Stimulated activated CD8-positive, alpha-beta memory T cell treated with anti-CD3 and anti-CD28 coated beads, Interleukin-4, amount 100 ng/mL, for 48 hours (primary cell): ENCODE data around the gene XXYLT1.

ENCODE experiments used
- DNase-seq: peaks from one replicate; pipeline ENCODE4 v3.0.0-alpha.2; 2020

The XXYLT1 gene

DNA sequence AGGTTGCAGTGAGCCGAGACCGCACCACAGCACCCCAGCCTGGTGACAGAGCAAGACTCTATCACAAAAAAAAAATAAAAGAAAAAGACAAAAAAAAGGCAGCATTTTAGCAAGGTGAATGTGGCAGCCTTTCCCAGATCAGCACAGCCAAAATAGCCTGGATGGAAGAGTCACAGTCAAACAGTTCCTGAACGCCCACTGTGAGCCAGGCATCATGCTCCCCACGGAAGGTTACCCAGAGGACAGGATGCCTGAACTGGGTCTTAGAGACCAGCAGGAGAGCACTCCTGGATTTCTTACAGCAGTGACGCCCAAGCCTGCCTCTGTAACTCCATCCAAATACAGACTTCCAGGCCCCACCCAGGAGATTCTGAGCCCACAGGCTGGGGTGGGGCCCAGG is 4.5 kb downstream of the XXYLT1 start:
- no peak for DNase-seq

DNA sequence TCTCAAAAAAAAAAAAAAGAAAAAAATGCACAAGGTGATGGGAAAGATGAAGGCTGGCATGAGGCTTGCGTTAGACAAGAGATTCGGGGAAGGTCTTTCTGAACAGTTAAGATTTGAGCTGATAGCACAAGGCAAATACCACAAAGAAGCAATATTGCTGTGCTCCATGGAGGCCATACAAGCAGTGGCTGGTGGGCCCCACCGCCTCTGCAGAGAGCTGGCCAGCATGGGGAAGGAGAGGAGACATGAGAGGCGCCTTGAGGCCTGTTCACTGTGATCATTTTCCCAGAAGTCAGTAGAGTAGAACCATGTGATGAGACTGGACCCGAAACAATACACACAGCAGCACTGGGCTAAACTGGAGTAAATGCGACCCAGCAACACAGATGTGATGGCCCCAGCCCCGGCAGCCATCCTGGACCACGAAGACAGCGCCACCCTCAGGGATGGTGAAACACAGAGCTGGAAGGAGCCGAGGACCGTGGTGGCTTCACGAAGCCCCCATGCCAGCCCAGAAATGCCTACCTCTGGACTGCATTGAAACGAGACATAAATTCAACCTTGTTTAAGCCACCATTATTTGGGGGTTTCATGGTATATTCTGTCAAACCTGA is 5.5 kb downstream of the XXYLT1 start:
- DNase-seq = no peak

- DNase-seq = no peak
Measured at GRCh38 chr3:195263925-195264600, 6.9 kb downstream of the XXYLT1 start.

- no peak for DNase-seq
Measured at GRCh38 chr3:195263193-195263924, 7.6 kb downstream of the XXYLT1 start.

DNA sequence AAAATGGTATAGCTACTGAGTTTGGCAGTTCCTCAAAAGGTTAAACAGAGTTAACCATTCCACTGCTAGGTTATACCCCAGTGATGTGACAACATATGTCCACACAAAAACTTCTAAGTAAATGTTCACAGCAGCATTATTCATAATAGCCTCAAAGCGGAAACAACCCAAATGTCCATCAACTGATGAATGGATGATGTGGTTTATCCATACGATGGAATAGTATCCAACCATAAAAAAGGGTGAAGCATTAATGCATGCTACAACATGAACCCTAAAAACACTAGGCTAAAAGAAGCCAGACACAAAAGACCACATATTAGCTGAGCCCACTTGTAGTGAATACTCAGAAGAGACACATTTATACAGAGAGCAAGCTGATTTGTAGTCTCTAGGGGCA is 9.0 kb downstream of the XXYLT1 start:
- DNase-seq = no peak

DNA sequence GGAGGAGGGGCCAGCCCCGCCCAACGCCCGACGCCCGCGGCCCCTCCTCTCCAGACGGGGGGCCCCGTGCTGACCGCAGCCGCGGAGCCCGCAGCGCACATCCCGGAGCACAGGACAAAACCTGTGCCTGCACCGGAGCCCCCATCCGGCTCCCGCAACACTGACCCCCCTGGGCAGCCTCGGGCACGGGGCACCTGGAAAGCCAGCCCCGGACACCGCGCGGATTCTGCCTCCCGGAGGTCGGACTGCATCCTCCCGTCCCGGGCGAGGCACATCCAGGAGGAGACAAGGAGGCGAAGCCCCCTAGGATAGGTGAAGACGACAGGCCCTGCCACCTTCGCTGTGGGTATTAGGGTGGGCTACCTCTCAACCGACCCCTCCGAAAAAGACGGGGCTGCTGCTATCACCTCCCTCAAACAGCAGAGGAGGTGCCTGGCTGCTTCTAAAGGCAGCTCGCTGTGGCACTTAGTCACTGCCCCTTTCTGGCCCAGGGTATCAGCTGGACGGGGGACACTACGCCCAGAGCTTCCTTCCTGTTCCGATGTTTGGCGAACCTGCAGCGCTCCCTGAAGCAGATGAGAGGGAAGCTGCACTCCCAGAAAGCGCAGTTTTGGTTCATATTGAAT is 10.6 kb downstream of the XXYLT1 start:
- DNase-seq = peak; percentile 45

DNA sequence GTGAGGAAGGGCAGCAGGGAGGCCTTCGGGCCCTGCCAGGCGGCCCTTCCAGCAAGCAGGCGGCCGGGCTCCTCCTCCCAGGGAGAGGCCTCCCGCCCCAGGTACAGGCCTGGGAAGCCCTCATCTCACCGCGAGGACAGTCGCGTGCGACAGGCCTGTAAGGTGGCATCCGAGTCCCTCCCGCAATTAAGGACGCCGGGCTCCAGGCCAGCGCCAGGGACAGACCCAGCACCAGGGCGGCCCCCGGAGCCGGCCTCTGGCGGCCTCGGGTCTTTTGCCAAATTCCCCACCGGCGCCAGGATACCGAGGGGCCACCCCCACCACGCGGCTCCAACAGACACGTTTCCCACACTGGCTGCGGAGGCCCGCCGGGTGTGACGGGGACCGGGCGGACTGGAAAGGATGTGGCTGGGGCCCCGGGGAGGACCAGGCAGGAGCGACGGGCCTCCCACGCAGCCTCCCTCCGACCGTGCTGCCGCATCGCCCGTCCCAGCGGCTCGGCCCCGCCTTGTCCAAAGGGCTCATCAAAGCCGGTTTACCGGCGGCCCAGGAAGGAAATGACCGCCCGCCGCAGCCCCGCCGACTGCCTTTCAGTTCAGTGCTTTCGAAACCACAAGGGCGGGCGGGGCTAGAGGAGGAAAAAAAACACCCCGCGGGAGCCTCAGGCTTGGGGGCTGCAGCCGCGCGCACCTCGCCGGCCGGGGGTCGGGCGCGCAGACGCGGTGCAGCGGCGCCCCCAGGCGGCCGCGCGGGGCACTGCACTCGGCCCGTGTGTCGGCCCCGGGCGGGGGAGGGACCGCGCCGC is 11.3 kb downstream of the XXYLT1 start:
- DNase-seq = peak; percentile 92

- DNase-seq = no peak
Measured at GRCh38 chr3:195259154-195259474, 11.8 kb downstream of the XXYLT1 start.

- no peak for DNase-seq
Measured at GRCh38 chr3:195258449-195259153, 12.4 kb downstream of the XXYLT1 start.

DNA sequence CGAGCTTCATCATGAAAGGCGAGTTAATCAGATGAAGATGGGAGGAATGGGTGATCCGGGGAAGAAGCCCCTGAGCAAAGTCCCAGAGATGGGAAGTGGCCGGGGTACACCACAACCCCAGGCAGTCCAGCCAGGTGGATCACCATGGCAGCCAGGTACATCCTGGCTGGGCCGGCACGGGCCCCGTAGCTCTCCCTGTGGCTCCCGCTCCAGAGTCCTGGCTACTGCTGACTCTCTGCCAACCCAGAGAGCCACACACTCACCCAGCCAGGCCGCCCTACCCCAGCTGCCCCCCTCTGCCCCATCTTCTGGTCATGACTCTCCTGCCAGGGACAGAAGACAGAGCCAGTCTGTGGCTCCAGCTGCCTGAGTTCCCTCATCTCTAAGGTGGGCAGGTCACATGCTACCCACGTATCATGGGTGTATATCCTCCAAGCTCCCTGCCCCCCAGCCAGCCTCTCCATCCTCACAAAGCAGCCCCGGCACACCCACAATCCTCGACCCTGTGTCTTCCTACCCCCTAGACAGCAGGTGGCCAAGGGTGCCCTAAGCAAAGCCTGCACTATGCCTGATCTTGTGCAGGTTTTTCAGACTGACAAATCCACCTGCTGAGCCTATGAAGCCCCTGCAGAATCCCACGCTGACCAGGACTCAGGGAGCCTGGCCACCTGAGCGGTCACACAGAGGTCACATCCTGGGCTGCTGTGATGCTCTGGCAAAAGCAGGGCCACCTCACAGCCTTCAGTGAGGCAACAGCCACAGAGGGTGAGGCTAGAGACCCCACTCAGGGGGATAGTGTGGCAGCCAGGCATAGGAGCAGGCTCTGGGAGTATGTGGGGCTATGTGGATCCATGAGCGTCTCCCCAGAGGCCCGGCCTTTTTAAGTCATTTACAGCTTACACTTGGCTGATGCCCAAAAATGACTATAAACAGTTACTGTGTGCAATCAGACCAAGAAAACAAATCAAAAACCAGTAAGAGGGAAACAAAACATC is 13.2 kb downstream of the XXYLT1 start:
- peak; percentile 24 for DNase-seq

DNA sequence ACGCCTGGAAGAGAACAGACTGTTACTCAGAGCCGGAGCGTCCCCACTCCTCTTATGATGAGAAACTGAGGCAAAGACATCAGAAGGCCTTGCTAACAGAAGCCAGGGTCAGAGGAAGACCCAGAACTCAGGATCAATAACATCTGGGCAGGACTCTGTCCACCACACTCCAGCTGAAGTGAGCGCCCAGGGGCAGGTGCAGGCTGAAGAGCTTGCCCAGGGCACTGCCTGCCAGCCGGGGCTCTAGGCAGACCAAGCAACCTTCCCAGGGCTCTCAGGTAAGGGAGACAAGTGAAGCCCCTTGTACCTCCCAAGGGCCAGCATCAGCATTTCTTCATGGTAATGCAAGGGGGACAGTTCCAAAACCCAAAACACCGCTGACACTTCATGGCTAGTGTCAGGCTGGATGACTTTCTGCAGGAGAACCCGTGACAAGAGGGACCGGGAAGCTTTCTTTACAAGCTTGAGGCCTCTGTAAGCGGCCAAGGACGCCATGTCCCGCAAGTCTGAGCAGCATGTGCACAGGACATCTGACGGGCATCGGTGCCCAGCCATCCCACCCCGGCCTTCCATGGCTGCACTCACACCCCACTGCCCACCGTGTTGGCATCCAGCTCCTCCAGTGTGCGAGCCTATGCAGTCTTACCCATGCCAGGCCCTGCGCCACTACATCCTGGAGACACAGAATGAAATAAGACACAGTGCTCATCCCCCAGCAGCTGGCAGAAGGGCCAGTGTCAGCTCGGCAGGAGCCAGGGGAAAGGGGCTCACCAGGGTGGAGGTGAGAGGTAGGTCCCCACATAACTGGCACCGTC is 14.1 kb downstream of the XXYLT1 start:
- DNase-seq = peak; percentile 22

DNA sequence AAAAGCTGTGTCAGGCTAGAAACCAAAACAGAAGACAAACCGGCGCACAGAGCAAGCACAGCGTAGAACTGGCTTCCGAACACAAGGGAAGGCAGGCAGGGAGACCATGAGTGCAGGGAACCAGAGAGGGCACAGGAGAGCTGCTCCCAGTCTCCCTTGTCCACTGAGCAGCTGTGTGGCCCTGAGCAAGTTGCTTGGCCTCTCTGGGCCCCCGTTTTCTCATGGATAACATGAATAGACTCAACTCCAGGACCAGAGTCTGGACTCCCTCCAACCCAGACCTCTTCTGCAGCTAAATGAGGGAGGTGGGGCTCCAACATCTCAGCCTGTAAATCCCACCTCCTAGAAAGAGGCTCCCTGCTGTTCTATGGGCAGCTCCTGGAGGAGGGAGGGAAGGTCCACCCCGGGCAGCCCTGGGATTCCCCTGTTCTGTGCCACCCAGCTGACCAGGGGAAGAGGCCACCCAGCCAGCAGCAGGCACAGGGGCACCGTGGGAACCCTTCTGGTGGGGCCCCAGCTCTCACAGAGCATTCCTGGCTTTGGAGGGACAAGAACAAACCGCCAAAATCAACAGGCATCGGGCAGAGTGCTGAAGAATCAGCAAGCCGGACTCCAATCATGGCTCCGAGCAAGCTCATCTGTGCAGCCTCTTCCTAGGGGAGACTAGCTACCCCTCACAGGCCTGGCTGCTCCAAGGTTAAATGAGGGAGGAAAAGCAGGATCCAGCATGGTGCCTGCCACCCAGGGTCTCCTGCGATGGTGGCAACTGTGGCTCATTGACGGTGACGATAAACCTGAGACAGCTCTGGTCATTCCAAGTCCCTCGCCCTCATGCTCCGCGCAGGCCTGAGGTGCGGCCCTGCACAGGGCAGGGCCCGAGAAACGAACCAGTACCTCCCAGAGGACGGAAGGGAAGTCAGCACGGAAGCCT is 15.1 kb downstream of the XXYLT1 start:
- peak; percentile 14 for DNase-seq

- no peak for DNase-seq
Measured at GRCh38 chr3:195255176-195255500, 15.8 kb downstream of the XXYLT1 start.

GRCh38 chr3:195254454-195255175 is 16.3 kb downstream of the XXYLT1 start:
- peak; percentile 13 for DNase-seq

DNA sequence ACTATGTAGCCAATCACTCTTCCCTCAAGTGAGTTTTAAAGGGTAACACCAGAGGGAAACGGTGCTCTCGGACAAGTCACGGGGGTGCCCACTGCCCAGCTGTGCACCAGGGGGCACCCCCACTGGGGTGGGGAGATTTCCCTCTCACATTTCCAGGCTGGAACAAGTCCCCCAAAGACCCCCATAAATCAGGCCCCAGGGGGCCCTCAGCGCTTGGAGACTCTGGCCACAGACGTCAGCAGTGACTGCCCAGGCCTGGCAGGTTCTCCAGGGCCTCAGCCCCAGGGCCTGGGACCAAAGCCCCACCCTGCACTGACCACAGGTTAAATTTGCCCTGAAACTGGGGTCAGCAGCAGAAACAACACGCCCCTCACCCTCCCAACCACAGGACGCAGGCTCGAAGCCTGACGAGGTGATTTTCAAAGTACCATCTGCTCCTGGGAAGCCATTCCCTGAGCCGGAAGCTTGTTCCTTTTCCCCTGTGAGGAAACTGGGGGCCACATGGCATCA is 17.0 kb downstream of the XXYLT1 start:
- DNase-seq = no peak

GRCh38 chr3:195251336-195252065 is 19.5 kb downstream of the XXYLT1 start:
- DNase-seq = peak; percentile 51

- DNase-seq = peak; percentile 23
Measured at GRCh38 chr3:195250473-195251251, 20.3 kb downstream of the XXYLT1 start.
